IPS-18a (cell line): ENCODE results near the gene TUBA1A.
A peak's percentile ranks its signal among the peaks of the same experiment; 100 is the strongest.
"Not testable (repeated sequence)": the region's sequence is repeated elsewhere in the genome, so short reads cannot be mapped to it uniquely, and the experiment has no call there.

Experiments used
- H3K27ac ChIP-seq: one replicate; pipeline ENCODE4 v1.5.1; 2013; ENCODE audit warnings: low read length
- H3K27me3 ChIP-seq: one replicate; pipeline ENCODE4 v1.6.1; 2013; ENCODE audit warnings: mild to moderate bottlenecking, low read length; ENCODE audit not compliant: control insufficient read depth, insufficient read depth
- H3K36me3 ChIP-seq: one replicate; pipeline ENCODE4 v1.6.1; 2013; ENCODE audit warnings: low read depth, low read length; ENCODE audit not compliant: control insufficient read depth
- H3K4me1 ChIP-seq: one replicate; pipeline ENCODE4 v1.6.1; 2013; ENCODE audit warnings: low read depth, low read length; ENCODE audit not compliant: control insufficient read depth
- H3K4me3 ChIP-seq: one replicate; pipeline ENCODE4 v1.5.1; 2013; ENCODE audit warnings: low read length
- H3K9ac ChIP-seq: one replicate; pipeline ENCODE4 v1.6.1; 2013; ENCODE audit warnings: mild to moderate bottlenecking, low read length, moderate library complexity
- H3K9me3 ChIP-seq: one replicate; pipeline ENCODE4 v1.6.1; 2013; ENCODE audit warnings: low read depth, low read length; ENCODE audit not compliant: control insufficient read depth

The TUBA1A gene

DNA sequence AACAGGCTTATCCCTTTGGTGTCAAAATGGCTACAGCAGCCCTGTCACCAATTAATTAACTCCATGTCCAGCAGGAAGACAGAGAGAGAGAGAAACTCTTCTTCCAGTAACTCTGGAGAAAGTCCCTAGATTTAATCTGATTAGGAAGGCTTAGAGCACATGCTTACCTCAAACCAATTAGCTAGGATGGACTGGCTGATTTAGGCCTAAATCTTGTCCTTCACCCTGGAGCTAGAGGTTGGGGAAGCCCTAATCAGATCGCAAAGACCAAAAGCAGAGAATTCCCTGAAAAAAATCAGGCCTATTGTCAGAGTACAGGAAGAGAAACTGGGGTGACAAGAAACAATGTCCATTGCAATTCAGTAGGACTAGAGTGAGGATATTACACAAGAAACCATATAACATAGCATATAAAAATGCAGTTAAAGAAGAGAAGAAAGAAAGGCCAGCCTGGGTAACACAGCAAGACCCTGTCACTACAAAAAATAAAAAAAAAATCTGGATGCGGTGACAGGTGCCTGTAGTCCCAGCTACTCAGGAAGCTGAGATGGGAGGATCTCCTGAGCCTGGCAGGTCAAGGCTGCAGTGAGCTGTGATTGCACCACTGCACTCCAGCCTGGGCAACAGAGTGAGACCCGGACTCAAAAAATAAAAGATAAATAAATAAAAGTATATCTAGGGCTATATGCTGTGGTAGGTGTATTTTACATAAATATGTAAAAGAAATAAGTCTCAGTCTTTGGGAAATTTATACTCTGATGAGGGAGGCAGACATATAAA, 34.9 kb upstream of the TUBA1A start:
- Histone ChIP-seq H3K9ac (no peak overlapping the region), H3K36me3 (no peaks in the 10 kb centered on the region), H3K4me3 (no peak overlapping the region), H3K9me3 (no peaks in the 10 kb centered on the region), H3K27ac (no peak overlapping the region), H3K27me3 (no peaks in the 10 kb centered on the region), H3K4me1 (no peaks in the 10 kb centered on the region)

GRCh38 chr12:49223122-49223521, 34.2 kb upstream of the TUBA1A start:
- no peak overlapping the region for H3K27ac ChIP-seq
- H3K9me3 ChIP-seq = no peaks in the 10 kb centered on the region
- no peak overlapping the region for H3K9ac ChIP-seq
- no peaks in the 10 kb centered on the region for H3K27me3 ChIP-seq
- H3K36me3 ChIP-seq = no peaks in the 10 kb centered on the region
- no peaks in the 10 kb centered on the region for H3K4me1 ChIP-seq
- H3K4me3 ChIP-seq = no peak overlapping the region

DNA sequence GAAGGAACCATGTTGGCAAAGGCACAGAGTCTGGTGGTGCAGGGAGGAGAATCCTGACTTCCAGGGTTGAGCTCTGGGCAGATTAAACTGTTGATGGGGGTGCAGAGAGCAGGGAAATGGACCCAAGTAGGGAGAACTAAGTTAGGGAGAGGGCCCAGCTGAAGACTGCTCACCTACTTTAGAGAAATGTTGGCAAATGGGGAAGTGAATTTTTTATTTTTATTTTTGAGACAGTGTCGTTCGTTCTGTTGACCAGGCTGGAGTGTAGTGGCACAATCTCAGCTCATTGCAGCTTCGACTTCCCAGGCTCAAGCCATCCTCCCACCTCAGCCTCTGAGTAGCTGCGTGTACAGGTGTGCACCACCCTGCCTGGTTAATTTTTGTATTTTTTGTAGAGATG, 32.1 kb upstream of the TUBA1A start:
- Histone ChIP-seq H3K36me3 (no peaks in the 10 kb centered on the region), H3K4me3 (no peak overlapping the region), H3K4me1 (no peaks in the 10 kb centered on the region), H3K9me3 (no peaks in the 10 kb centered on the region), H3K27ac (no peak overlapping the region), H3K9ac (no peak overlapping the region), H3K27me3 (no peaks in the 10 kb centered on the region)

DNA sequence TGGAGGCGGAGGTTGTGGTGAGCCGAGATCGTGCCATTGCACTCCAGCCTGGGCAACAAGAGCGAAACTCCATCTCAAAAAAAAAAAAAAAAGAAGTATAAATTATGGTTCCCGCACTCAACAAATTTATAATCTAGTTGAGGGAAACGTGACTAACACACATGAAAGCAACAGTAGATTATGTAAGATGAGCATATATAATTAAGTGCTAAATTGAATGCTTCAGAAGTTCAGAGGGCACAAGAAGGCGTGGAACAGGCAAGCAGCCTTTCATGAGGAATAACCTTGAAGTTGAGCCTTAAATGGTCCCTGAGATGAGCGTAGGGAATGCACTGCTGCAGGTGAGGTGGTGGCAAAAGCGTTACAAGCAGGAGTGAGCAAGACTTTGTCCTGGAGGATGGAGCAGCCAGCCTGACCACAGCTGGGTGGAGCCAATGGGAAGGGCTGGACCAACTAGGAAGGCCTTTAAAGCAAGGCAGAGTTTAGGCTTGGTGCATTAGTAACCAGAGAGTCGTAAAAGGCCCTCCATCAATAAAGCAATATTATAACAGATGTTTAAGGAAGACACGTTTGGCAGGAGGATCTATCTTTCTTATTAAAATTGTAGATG, 30.6 kb upstream of the TUBA1A start:
- Histone ChIP-seq H3K36me3 (no peaks in the 10 kb centered on the region), H3K27me3 (no peaks in the 10 kb centered on the region)

GRCh38 chr12:49212572-49212971, 23.7 kb upstream of the TUBA1A start:
- H3K9me3 ChIP-seq = no peaks in the 10 kb centered on the region
- H3K36me3 ChIP-seq = no peaks in the 10 kb centered on the region
- no peak overlapping the region for H3K4me3 ChIP-seq
- no peaks in the 10 kb centered on the region for H3K27me3 ChIP-seq
- H3K4me1 ChIP-seq = peaks cover 9% of the 10 kb centered on the region
- H3K9ac ChIP-seq = no peak overlapping the region
- no peak overlapping the region for H3K27ac ChIP-seq

More for the DNA sequence above, 30.6 kb upstream of the TUBA1A start:
- Histone ChIP-seq H3K9ac (no peak overlapping the region), H3K27ac (no peak overlapping the region), H3K9me3 (no peaks in the 10 kb centered on the region), H3K4me3 (no peak overlapping the region), H3K4me1 (peaks cover 8% of the 10 kb centered on the region)

- H3K36me3 ChIP-seq, H3K9me3 ChIP-seq, H3K27me3 ChIP-seq, H3K4me3 ChIP-seq, H3K4me1 ChIP-seq, H3K27ac ChIP-seq, H3K9ac ChIP-seq: not testable (repeated sequence)
Measured at GRCh38 chr12:49210703-49211102, 21.8 kb upstream of the TUBA1A start.

DNA sequence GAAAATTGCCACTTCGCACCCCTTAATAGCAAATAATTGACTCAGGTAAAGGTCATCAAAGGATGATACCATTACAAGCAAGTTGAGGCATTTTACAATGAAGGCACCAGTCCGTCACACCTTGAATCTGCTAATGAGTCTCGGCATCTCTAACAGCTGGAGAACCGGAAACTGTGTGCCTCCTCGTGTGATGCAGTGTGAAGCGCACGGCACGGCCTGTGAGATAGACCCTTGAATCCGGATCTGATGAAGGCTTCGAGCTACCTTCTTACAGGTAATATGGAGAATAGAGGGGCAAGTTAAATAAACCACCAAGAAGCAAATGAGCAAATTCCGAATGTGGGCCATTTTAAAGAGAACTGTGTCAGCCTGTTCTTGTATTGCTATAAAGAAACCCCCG, 19.8 kb upstream of the TUBA1A start:
- Histone ChIP-seq H3K9ac (no peak overlapping the region), H3K27ac (no peak overlapping the region), H3K4me3 (no peak overlapping the region), H3K27me3 (no peaks in the 10 kb centered on the region), H3K36me3 (no peaks in the 10 kb centered on the region), H3K9me3 (no peaks in the 10 kb centered on the region), H3K4me1 (no peaks in the 10 kb centered on the region)

DNA sequence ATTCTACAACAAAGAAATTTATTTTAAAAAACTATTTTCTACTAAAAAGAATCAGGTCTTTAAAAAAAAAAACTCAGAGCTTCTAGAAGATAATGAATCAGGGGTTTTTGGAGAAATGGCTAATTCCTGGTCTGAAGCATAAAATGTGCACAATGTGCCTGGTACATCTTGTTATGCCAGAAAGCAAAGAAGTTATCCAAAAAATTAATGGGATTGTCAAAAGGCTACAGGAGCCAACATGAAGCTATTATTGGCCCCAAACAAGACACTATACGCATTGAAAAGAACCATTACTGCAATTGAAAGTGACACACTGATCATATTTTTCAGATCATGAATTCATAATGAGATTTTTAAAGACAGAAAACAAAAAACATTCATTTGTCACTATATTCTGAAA, 19.3 kb upstream of the TUBA1A start:
- Histone ChIP-seq H3K9me3 (no peaks in the 10 kb centered on the region), H3K9ac (no peak overlapping the region), H3K4me1 (no peaks in the 10 kb centered on the region), H3K27me3 (no peaks in the 10 kb centered on the region), H3K36me3 (no peaks in the 10 kb centered on the region), H3K27ac (no peak overlapping the region), H3K4me3 (no peak overlapping the region)

- Histone ChIP-seq H3K4me1 (peaks cover 8% of the 10 kb centered on the region), H3K9me3 (no peaks in the 10 kb centered on the region), H3K36me3 (no peaks in the 10 kb centered on the region), H3K27me3 (no peaks in the 10 kb centered on the region), H3K9ac (no peak overlapping the region), H3K4me3 (no peak overlapping the region), H3K27ac (no peak overlapping the region)
Measured at GRCh38 chr12:49206389-49206788, 17.5 kb upstream of the TUBA1A start.

GRCh38 chr12:49201595-49202295, 12.9 kb upstream of the TUBA1A start:
- H3K4me3 ChIP-seq = peak overlapping the region; percentile 4
- peak overlapping the region; percentile 83 for H3K27ac ChIP-seq

GRCh38 chr12:49200919-49201594, 12.2 kb upstream of the TUBA1A start:
- H3K9ac ChIP-seq = peak overlapping the region; percentile 64
- no peaks in the 10 kb centered on the region for H3K9me3 ChIP-seq
- peaks cover 35% of the 10 kb centered on the region for H3K4me1 ChIP-seq
- no peaks in the 10 kb centered on the region for H3K36me3 ChIP-seq
- H3K27ac ChIP-seq = peak overlapping the region; percentile 83
- H3K4me3 ChIP-seq = peak overlapping the region; percentile 4
- no peaks in the 10 kb centered on the region for H3K27me3 ChIP-seq

More at GRCh38 chr12:49201595-49202295, 12.9 kb upstream of the TUBA1A start:
- Histone ChIP-seq H3K27me3 (no peaks in the 10 kb centered on the region), H3K36me3 (no peaks in the 10 kb centered on the region), H3K9me3 (no peaks in the 10 kb centered on the region), H3K4me1 (peaks cover 35% of the 10 kb centered on the region), H3K9ac (peak overlapping the region; percentile 64)
